HG03432 (cell line): ENCODE data around the gene ARRB2.

Experiments
- ATAC-seq: cut with Tn5 transposase; IDR thresholded peaks from one replicate; pipeline ENCODE4 v1.9.1; 2021; ENCODE audit warnings: mild to moderate bottlenecking, moderate library complexity; ENCODE audit not compliant: unreplicated experiment

The ARRB2 gene

DNA sequence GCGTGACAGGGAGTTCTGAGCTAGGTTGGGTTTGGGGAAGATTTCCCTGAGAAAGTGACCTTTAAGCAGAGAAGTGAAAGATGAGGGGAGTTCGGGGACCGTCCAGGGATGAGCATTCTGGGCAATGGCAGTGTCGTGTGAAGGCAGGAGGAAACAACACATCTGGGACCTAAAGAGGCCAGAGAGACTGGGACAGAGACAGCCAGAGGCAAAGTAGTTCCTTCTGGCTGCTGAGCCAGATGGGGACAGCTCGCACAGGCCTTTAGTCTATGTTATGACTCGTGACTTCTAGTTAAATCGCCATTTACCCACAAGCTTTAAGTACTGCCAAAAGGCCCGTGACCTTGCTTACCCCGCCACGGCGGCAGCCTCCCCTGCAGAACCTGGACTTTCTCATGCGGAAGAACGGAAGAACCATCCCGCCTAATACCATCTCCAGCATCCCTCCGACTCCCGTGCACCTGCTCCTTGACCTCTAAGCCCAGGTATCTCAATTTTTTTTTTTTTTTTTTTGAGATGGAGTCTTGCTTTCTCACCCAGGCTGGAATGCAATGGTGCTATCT, 12.3 kb downstream of the ARRB2 start:
- no peak for ATAC-seq

DNA sequence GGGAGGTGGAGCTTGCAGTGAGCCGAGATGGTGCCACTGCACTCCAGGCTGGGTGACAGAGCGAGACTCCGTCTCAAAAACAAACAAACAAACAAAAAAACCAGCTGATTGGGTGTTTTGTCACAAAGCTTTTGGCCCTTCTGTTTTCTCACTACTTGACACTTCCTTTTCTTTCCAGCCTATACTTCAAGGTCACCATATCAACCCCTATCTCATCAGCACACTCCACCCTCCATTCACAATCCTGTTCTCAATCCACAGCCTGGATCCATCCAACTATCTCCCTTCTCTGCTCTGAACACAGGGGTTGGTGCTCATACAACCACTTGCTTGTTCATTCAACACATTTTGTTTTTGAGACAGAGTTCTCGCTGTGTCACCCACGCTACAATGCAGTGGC, 14.2 kb downstream of the ARRB2 start:
- no peak for ATAC-seq

GRCh38 chr17:4725646-4726310, 15.3 kb downstream of the ARRB2 start:
- no peak for ATAC-seq

- ATAC-seq, result no peak
Measured at GRCh38 chr17:4728124-4728523, 17.7 kb downstream of the ARRB2 start.

- no peak for ATAC-seq
Measured at GRCh38 chr17:4733073-4733531, 22.7 kb downstream of the ARRB2 start.

GRCh38 chr17:4734857-4735475, 24.5 kb downstream of the ARRB2 start:
- ATAC-seq, result no peak

- no peak for ATAC-seq
Measured at GRCh38 chr17:4735876-4736651, 25.6 kb downstream of the ARRB2 start.

- ATAC-seq, result no peak
Measured at GRCh38 chr17:4738136-4739121, 28.0 kb downstream of the ARRB2 start.

- ATAC-seq, result peak; percentile 65
Measured at GRCh38 chr17:4739122-4740024, 28.9 kb downstream of the ARRB2 start, which contains the start of the genes CXCL16 and ZMYND15. Gene CXCL16 (minus strand): TSS chr17:4739928. CDS start chr17:4739339, 589 bp downstream. Gene ZMYND15 (plus strand): TSS chr17:4739833. CDS start chr17:4740549, 716 bp downstream.

DNA sequence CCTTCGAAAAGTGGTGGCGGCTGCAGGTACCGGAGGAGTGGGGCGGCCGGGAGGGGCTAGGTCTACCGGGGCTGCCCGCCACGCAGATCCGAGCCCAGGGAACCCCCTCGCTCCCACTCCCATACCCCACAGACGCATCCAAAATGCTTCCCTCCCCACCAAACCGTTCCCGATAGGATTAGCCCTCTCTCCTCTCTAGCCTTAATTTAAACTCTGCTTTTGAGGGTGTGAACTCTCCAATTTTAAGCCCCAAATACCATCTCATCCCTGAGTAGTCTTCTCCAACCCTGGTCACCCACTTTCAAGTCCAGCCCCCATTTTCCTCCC, 29.6 kb downstream of the ARRB2 start:
- no peak for ATAC-seq

DNA sequence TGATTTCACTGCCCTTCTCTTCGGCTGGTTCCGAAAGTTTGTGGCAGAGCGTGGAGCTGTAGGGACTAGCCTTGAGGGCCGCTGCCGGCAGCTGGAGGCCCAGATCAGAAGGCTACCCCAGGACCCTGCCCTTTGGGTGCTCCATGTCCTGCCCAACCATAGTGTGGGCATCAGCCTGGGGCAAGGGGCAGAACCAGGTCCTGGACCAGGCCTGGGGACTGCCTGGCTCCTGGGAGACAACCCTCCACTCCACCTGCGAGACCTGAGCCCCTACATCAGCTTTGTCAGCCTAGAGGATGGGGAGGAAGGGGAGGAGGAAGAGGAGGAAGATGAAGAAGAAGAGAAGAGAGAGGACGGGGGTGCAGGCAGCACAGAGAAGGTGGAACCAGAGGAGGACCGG, 30.2 kb downstream of the ARRB2 start:
- ATAC-seq, result no peak

DNA sequence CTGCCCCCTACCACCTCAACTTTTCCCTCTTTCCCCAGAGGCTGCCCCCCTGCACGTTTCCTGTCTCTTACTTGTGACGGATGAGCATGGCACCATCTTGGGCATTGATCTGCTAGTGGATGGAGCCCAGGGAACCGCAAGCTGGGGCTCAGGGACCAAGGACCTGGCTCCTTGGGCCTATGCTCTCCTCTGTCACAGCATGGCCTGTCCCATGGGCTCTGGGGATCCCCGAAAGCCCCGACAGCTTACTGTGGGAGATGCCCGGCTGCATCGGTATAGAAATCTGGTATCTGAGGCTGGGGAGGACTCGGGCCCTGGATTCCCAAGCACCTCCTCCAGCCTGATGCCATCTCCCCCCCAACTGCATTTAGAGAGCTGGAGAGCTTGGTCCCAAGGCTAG, 31.1 kb downstream of the ARRB2 start:
- ATAC-seq, result no peak

DNA sequence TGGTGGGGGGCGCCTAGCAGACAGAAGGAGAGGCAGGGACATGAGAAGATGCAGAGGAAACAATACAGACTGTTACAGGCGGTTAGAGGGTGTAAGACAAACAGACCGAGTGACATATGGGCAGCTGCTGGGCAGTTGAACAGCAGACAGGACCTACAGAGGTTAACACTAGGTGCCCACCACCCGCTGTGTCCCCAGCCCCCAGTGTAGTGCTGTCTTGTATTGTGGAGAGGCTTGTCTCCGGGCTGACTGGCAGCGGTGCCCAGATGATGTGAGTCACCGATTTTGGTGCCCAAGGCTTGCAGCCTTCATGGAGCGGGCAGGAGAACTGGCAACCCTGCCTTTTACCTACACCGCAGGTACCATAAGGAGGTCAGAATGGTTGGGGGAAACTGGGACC, 31.7 kb downstream of the ARRB2 start:
- no peak for ATAC-seq

DNA sequence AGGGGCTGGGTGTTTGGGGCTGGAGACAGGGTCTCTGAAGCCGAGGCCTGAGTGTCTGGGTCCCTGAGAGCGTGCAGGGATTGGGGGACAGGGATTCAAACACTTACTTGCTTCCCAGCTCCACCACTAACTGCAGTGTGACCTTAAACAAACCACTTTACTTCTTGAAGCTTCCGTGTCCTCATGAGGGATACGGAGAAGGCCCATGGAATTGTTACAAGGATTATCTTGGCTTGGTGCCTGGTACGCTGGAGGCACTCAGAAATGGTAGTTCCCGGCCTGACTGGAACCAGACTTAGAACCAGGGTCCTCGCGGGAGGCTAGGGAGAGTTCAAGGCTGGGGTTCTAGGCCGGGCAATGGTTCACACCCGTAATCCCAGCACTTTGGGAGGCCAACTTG, 32.2 kb downstream of the ARRB2 start:
- no peak for ATAC-seq

- ATAC-seq, result no peak
Measured at GRCh38 chr17:4743216-4743615, 32.8 kb downstream of the ARRB2 start.

DNA sequence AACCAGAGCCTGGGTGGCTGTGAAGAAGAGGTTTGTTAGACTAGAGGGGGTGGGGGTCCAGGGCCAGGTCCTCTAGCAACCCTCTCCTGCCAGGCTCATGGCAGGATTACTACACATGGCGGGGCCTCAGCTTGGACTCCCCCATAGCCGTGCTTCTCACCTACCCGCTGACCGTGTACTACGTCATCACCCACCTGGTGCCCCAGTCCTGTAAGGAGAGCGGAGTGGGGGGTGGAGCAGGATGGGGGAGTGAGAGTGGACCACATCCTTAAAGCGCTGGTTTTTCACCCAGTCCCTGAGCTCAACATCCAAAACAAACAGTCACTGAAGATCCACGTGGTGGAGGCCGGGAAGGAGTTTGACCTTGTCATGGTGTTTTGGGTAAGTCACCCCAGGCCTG, 33.5 kb downstream of the ARRB2 start:
- no peak for ATAC-seq

- ATAC-seq, result no peak
Measured at GRCh38 chr17:4744999-4745969, 34.9 kb downstream of the ARRB2 start.

- no peak for ATAC-seq
Measured at GRCh38 chr17:4747847-4748246, 37.4 kb downstream of the ARRB2 start.
